A375 (cell line): ENCODE results near the gene MCUB. TPM values are rescaled to one million over a fixed set of nuclear protein-coding genes. Genes with fewer than 3 reads are reported as not detected.

Source experiments
- small RNA-seq: library from RNA; depleted of rRNA; stranded (forward); fragments of <200 nt; gene quantifications from one replicate; pipeline ENCODE3, GENCODE V24; 2014
- total RNA-seq: library from RNA; depleted of rRNA; stranded (reverse); fragments of >200 nt; shearing (Covaris generic); gene quantifications from 2 replicates; pipeline ENCODE4 v1.2.3, GENCODE V29; 2014; rRNA removed

MCUB gene, protein sequence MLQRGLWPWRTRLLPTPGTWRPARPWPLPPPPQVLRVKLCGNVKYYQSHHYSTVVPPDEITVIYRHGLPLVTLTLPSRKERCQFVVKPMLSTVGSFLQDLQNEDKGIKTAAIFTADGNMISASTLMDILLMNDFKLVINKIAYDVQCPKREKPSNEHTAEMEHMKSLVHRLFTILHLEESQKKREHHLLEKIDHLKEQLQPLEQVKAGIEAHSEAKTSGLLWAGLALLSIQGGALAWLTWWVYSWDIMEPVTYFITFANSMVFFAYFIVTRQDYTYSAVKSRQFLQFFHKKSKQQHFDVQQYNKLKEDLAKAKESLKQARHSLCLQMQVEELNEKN
- 19.9 and 30.7 TPM in 2 replicates for total RNA-seq

DNA sequence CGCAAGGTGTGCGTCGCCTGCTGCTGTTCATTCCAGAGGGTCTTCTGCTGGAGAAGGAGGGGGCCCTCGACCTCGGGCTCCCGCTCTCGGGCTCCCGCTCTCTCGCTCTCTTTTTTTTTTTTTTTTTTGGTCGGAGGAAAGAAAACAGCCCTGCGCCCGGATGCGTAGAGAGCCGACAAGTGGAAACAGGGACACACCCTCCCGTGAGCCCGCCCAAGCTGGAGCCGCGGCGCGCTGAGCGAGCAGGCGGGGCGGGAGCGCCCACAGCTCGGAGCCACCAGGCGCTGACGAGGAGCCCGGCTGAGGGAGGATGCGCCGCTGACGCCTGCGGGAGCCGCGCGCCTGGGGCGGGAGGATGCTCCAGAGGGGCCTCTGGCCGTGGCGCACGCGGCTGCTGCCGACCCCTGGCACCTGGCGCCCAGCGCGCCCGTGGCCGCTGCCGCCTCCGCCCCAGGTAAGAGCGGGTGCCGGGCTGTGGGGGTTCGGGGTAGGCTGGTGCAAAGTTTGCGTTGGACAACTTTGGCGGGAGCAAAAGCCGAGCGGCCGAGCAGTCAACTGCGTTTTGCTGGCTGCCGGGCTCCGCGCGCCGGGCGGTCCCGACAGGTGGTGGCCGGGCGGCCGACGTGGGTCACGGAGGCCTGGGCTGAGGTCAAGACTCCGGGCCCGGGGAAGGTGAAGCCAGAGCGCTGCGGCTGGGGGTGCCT is at the start of gene MCUB:
MCUB (plus strand) TSS at position 264 of the 704 bp plus-strand sequence; CDS start at position 356, 92 bp downstream.

DNA sequence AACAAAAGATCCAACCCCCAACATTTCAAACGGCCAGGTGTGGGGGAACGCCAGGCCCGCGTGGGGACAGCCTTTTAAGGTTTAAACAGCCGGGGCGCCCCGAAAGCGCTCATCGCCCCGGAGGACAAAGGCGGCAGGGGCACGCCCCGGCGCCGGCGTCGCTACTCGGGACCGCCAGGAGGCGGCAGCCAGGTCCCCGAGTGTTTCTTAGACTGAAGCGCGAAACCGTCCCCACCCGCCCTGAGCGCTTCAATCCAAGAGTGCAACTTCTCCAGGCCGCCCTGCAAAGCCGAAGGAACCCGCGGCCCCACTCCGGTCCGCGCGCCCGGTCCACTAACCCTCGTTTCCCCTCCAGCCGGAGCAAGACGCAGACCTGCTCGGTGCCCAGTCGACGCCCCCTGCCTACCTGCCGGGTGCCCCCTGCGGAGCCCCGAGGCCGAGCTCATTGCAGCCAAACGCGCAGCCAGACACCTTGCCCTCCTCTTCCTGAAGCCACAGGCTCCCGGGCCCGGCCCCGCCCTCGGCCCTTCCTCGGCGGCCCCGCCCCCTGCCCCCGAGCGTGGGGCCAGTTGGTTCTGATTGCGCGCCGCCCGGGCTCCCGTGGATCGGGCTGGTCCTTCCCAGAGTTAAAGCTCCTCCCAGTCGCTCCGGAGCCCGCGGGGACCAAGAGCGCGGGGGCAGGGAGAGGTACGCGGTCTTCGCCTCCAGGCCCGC is 143.1 kb downstream of the MCUB start, which contains the start of gene CASP6:
CASP6 (minus strand) TSS at position 496 of the 714 bp plus-strand sequence; CDS start at position 446, 50 bp downstream.

DNA sequence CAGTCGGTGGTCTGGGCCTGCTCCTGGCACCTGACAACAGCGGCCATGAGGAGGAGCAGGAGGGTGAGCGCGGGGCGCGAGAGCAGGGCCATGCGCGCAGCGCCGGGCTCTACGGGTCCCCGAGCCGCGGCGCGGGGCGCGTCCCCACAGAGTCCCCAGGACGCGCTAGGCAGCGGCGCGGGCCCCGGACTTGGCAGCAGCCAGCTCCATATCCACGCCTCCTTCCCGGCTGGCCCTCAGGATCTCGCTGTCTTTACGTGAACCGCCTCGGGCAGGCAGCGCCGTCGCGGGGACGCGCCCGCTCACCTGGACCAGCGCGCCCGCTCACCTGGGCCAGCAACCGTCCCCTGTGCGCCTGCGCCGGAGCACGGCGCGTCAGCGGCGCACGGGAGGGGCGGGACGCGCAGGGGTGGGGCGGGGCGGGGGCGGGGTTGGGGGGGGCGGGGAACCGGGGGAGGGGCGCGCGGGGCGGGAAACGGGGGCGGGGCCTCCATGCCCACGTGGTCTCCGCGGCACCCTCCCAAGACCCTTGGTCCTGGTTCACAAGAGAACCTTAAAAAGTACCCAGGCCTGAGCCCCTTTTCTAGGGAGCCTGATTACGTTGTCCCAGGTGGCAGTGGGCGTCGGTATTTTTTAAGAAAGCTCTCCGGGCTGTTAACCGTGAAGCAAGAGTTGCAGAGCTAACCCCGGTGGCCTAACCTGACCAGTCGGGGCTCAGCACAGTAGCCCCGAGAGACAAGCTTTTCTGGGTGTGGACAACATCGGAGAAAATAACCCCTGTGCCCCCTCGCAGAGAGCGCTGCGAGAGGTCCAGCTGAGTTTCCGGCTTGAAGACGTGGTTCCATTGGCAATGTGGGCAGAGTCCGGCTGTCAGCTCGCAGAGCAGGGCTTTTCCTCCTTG is 169.9 kb downstream of the MCUB start, which contains the start of gene PLA2G12A:
PLA2G12A (minus strand) TSS at position 353 of the 901 bp plus-strand sequence; CDS start at position 92, 261 bp downstream.

Small RNA genes lying within 50 kb of the gene (small RNA-seq; reads per million reads assigned to genes)
- gene HIGD1AP14, result not detected

Other genes with a start within 250 kb of the MCUB start
- gene SEC24B, start 126.4 kb upstream of the MCUB start, total RNA-seq, result 6.1 and 7.5 TPM in 2 replicates
- gene CASP6, start 143.2 kb downstream of the MCUB start, total RNA-seq, result 6.3 and 13.9 TPM in 2 replicates
- gene PLA2G12A, start 169.8 kb downstream of the MCUB start, total RNA-seq, result 7.2 and 9.9 TPM in 2 replicates
- gene CFI, start 241.8 kb downstream of the MCUB start, total RNA-seq, result 9.8 and 11.4 TPM in 2 replicates